ENCODE measurements around the gene ITPRID2. TPM values are rescaled to one million over a fixed set of nuclear protein-coding genes. Genes with fewer than 3 reads are reported as not detected.
"Not testable (repeated sequence)": the region's sequence is repeated elsewhere in the genome, so short reads cannot be mapped to it uniquely, and the experiment has no call there.

ITPRID2 gene
- total RNA-seq, 1 donor from 2014 or later: 119 TPM

DNA sequence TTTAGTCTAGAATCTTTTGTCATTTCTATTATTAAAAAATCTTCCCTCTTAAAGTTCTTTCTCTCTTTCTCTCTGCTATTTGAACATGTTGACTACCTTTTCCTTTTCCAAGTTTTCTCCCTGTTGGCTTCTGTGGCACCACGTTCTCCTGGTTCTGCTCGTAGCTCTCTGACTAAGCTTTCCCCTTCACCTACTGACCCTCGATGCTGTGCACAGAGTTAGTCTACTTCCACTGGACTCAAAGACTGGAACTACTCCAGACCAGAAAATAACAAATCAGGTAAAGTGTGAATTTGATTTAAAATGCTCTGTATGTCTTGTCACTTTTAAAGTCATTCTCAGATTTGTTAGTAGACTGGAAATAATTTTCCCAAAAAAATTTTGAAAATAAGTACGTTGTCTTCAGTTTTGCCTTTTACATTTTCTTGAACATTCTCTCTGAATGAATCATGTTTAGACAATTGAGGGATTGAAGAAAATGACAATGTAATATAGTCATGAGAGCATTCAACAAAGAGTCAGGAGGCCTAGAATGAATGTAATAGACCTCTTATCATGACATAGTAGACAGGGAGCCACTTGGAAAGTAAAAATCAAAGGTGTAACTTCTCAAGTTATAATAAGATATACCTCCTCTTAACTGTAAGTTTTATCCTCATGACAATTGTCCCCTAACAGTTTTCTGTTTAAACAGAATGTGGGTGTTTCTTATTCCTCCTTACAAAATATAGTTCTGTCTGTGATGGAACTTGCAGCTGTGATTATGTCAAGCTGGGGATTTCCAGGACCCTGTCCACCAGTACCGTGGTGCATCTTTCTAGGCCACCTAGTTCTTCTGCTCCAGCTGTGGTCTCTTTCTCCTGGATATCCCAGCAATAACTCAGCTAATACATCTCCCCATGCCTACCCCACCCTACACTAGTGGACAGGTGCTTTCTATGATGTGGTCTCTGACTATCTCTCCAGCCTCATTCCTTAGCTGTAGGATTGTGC, 25.5 kb downstream of the ITPRID2 start:
- DNase-seq (ENCODE audit: low spot score): no peak

DNA sequence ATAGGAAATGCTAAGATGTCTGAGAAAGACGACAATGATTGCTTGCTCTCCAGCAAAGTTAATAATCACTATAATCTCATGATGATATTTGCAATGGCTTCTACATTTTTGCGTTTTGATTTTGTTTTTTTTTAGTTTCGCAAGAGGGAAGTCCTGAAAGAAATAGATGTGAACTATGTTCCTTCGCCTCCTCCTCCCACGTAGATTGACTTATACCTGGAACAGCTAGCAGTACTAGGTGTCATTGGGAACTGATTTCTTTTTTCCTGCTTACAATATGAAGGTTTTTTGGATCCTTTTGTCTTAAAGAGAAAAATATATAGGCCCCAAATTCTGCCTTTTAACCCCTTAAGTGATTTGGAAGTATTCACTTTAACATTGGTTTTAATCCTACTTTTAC, 26.7 kb downstream of the ITPRID2 start:
- no peak for DNase-seq (ENCODE audit: low spot score)

DNA sequence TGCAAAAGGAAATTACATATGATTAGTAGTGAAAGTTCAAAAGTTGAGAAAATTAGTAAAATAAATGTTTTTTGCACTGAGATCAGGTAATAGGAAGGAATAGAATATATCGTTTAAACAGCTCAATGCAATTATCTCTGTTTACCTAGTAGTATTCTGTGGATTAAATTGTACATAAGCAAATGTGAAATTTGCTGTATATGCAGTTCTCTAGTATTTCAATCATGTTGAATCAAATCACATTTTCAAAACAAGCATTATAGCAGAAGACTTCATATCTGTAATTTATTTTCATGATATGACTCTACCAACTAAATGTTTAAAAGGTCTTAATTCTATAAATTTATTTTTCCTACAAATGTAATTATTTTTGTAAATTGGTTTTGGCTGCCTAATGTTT, 31.6 kb downstream of the ITPRID2 start:
- DNase-seq (ENCODE audit: low spot score): no peak

DNA sequence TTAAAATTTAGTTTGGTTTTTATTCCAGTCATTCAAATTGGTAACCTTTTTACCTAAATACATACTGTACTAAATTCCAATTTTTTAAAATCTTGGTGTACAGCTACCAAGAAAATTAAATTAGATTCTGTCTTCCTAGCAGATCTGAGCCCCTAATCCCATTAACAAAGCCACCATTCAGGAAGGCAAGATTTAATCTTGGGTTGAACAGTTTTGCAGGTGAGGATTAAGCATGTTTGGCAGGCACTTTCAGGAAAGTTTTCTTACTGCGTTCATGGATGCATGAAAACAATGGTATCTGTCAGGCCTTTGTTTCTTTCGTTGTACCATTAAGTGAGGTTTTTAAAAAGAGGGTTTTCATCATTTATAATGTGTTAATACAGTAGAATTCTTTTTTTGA, 32.8 kb downstream of the ITPRID2 start:
- DNase-seq (ENCODE audit: low spot score): no peak

DNA sequence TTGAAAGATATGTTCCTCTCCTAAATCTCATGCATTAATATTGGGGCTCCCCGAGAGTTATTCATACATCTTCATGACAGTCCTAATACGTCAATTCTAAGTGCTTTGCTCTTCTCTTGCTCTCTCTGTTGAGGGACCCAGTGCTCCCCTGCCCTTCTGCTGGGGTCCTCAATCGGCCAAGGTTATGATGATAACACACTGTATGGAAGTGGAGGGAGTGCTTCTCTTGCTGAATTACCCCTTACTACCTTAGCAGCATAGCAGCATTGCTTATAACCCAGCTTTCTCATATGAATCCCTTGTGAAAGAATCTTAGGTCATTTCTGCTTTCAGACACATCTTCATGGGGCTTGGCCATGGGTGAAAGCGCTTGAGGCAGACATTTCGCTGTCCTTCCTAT, 43.2 kb downstream of the ITPRID2 start:
- no peak for DNase-seq (ENCODE audit: low spot score)

DNA sequence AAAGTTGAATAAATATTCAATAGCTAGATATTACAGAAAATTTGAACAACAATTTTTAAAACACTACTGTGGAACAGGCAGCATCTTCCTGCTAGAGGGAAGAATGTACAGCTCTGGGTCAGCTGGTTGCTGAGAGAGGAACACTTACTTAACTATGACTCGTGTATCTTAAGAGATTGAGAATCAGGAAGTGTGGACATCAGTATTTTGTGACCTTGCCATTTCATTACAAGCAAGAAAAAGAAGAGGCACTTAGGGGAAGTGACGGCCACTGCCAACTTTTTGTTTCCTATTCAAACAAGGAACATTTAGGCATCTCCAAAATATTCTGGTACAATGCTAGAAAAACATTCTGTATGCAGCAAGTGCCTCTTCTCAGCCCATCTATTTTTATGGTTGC, 45.9 kb downstream of the ITPRID2 start:
- no peak for DNase-seq (ENCODE audit: low spot score)

DNA sequence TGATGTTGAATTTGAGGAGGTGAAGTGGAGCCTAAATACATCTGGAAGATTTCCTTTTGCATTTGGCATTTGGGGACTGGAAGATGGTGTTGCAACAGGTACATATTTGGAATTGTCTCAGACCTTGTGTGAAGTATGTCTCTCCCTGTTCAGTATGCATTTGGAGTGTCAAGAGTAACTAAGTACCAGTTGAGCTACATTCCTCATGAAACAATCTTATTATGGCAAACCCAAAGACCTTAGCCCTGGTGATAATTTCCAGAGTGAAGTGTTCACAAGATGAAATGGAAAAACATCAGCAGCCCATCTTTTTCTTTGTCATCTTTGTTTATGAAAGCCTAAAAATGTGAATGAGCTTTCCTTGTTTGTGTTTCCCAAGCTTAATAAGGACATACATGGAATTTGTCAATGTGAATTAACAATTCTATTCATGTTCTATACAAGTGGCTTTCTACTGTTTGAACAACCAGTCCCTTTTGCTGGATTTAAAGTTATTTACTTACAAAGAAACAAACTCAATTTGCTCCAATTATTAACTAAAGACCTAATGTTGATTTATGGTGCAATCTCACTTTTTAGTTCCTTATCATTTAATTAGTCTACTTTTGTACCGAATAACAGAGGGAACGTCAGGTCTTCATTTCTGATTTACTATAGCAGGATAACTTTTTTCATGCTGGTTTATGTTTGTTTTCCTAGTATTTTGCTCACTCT, 52.0 kb downstream of the ITPRID2 start:
- DNase-seq (ENCODE audit: low spot score): no peak

DNA sequence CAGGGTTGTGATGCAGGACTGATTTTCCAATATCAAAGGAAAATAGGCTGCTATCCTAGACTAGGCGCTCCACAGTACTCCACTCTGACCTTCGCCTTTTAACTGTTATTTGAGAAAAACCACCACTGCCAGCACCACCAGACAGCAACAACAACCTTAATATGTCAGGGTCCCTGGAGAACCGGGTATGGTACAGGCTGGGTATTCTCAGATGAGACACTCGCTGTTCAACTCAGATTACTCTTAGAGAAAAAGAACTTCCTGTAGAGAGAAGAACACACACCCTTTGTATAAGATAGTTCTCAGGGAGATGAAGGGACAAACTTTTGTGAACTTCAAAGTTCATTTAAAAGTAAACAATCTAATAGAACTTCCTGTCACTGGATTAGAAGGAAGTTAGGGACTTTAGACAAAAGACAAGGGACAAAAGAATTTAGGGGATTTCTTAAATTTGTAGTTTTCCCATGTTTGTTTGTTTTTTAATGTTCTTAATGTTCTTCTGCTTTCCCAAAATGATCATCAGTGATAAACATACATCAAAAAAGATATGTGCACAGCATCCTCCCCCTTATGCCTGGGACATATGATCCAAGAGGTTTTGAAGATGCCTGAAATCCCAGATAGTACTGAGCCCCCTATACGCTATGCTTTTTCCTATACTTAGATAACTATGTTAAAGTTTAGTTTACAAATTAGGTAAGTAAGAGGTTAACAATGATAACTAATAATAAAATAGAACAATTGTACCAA, 52.8 kb downstream of the ITPRID2 start:
- no peak for DNase-seq (ENCODE audit: low spot score)

DNA sequence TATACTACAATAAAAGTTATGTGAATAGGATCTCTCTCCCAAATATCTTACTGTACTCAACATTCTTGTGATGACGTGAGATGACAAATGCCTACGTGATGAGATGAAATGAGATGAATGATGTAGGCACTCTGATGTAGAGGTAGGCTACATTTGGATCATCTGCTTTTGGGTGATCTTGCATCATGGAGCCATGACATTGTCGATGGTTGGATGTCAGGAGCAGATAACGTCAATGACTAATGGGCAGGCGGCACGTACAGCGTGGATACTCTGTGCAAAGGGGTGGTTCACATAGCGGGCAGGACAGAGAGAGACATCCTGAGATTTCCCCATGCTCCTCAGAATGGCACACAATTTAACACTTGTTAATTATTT, 53.4 kb downstream of the ITPRID2 start:
- DNase-seq (ENCODE audit: low spot score): no peak

DNA sequence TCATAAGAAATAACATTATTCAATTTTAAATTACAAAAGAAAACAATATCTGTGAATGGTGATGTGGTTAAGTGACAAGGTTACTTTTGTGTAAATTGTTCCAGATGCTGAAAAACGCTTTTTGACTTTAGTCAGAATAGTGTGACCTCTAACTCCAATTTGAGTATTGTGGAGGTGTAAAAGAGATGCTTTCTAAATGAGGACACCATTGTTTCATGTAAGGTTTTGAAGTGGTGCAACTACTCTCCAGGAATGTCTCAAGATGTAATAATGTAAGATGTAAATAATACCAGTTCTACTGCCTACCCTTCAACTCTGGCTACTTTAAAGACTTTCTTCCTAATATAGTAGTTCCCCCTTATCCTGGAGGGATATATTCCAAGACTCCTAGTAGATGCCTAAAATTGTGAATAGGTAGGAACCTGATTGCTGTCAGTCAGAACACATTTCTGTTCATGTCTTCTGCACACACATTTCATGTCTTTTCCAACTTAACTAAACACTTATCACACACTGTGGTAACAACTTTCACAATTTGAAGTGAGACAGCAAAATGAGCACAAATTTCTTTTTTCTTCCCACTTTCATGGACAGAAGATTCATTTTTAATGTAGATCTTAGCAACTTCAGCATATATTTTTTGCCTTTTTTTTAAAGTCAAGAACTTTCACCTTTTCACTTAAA, 55.1 kb downstream of the ITPRID2 start:
- no peak for DNase-seq (ENCODE audit: low spot score)

DNA sequence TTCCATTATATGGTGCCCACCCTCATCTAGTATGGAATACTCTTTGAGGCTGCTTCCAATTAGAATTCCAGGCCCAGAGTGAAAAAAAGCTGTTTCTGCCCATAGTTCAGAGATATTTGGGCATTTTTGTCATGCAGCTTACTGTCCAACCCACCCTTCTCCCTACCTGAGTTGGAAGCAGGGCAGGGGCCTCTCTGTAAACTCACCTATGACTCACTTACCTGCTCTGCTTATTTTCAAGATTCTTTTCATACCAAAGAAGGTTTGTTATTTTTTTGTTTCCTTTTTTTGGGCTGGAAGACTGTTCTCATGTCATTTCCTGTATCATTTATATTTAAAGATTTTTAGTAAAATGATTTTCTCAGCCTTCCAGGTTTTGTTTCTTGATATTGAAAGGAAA, 55.7 kb downstream of the ITPRID2 start:
- DNase-seq (ENCODE audit: low spot score): no peak

DNA sequence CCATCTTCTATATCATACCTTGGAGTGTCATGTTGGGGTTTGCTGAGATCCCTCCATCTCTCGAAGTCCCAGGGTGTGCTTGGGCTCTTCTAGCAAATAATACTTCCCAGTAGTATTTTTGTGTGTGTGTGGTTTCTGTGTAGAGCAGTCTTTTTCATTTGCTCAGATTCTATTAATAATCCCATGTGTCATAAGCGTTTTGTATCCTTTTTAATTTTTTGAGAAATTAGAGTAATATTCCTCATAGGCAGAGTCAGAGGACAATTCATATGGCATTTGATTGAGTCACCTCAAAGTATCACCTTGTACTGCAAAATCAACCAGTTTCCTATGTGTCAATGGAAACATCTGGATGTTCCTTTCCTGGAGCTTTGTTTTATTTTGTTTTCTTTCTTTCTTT, 56.7 kb downstream of the ITPRID2 start:
- DNase-seq (ENCODE audit: low spot score): no peak

DNA sequence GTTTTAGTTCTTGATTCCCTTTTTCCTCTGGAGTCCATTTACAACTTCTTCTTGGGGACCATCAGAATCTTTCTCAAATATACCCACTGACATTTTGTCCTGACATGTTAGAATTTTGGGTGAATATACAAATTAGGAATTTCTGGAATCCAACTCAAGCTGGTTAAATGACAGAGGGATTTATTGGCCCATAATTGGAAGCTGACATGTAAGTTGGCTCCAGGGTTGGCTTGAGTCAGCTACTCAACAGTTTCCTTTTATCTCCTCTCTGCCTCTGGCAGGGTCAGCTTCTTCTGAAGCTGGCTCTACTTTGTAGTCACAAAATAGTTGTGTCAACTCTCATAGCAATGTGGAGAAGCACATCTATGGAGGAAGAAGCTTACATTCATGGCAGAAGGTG, 57.5 kb downstream of the ITPRID2 start:
- DNase-seq (ENCODE audit: low spot score): no peak

DNA sequence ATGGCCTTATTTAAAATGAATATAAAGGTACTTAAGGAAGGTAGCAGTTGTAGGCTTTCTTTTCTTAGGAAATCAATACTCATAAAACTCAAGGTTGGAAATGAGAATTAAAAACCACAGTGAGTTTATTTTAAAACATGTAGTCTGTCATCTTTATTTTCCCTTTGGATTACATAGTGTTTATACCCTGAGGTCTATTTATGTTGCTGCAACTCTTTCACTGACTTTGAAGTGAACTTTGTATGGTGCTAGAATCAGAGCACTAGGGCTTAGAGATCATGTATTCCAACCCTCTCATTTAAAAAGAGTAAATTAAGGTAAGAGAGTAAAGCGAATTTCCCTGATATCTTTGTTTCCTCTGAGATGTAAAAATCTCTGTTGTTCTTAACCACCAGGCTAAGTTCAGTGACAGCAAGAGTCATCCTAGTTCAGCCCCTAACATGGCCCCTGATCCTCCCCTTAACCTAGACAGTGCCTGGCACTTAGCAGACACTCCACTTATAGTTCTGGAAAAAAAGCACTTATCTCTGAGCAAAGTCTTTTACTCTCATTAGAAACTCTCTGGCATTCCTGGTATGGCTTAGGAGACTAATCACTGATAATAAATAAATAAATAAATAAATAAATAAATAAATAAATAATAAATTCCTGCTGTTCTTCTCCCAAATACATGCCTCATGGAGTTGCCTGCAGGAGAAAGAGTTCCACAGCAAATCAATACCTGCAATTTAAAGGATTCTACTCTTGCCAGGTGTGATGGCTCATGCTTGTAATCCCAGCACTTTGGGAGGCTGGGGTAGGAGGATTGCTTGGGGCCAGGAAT, 61.1 kb downstream of the ITPRID2 start:
- no peak for DNase-seq (ENCODE audit: low spot score)

DNA sequence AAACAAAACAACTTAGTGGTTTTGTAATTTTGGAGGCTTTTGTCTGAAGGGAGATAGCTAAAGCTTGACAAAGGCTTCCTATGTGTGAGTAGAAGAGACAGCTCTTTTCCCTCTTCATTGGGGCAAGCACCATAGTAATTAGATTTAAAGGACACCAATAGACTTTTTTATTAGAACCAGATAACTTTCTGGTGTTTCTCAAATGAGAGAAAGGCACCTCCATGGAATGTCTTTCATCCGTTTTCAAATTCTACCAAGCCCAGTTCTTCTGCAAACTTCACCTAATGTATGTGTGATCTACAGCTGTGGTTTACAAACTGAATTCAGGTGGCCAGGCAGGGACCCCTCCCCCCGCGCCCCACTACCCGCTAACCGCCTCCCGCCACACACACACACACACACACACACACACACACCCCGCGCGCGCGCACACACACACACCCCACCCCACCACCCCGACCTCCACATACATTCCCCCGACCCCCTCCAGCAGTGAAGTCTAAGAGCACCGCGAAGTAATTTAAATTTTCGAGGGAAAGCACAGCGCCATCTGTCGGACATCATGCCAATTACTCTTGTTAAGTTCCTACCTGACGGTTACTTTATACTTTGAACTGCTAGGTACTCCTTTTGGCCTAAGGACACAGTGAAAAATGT, 62.5 kb downstream of the ITPRID2 start:
- DNase-seq (ENCODE audit: low spot score): no peak

DNA sequence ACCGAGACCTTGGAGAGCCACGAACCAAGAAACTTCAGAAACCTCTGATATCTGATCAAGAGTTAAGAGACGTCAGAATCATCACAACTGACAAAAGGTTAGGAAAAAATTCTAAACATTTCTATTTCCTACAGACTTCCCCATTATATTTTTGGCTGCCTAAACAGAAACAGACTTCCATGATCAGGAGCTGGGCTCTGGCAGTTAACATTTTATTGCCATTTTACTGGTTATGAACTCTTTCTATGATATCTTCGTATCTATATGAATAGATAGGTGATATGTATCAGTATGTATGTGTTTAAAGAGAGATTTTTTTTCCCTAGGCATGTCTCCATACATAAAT, 63.0 kb downstream of the ITPRID2 start:
- DNase-seq (ENCODE audit: low spot score): no peak

DNA sequence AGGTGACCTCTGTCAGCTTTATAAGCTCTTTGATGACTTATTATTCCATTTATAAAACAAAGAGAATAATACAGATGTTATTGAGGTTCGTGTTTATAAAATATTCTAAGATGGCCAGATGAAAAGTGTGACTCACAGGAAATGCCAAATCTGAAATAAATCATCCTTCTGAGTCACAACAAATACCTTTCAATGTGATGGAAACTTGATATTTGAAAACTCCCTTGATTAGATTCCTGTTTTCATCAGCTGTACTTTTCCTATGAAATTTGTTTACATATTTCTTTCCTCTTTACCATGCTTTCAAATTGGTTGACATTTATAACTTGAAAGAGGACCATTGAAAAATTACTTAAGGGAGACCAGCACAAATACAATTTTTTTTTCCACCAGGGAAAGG, 63.5 kb downstream of the ITPRID2 start:
- DNase-seq (ENCODE audit: low spot score): no peak

DNA sequence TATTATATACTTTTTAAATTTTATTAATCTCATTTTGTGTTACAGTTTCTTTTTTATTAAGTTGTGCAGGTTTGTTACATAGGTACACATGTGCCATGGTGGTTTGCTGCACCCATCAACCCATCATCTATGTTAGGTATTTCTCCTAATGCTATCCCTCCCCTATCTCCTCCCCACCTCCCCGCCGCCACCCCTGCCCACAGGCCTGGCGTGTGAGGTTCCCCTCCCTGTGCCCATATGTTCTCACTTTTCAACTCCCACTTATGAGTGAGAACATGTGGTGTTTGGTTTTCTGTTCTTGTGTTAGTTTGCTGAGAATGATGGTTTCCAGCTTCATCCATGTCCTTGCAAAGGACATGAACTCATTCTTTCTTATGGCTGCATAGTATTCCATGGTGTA, 64.3 kb downstream of the ITPRID2 start:
- DNase-seq (ENCODE audit: low spot score): not testable (repeated sequence)

DNA sequence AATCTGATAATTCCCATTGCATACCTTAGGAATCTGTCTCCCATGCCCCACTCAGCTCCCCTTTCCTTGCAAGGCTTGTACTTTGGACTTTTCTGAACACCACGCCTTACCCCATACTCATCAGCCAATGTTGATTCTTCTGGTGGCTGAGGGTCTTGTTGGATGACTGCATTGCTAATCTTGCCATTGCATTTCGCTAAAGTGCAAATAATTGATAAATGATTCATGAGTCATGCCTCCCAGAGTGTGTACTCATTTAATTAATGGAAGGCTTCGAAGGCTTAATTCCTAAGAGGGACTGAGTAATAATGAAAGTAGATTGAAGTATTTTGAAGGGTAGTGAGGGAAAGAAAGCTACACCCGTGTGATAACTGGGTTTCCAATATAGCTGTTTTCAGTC, 66.1 kb downstream of the ITPRID2 start:
- no peak for DNase-seq (ENCODE audit: low spot score)

DNA sequence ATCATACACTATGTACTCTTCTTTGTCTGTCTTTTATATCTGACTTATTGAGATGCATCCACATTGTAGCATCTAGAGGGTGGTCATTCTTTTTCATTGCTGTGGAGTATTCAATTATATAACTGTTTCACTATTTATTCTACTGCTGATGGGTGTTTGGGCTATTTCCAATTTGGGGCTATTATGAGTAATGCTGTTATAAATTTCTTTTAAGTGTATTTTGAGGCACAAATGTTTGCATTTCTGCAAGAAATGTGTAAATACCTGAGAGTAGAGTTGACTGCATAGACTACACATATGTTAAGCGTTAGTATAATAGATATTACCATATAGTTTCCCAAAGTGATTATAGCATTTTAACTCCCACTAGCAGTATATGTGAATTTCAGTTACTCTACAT, 67.2 kb downstream of the ITPRID2 start:
- DNase-seq (ENCODE audit: low spot score): no peak
